ENCODE measurements around the gene PTPN6.
A peak's percentile ranks its signal among the peaks of the same experiment; 100 is the strongest.

Gene PTPN6

DNA sequence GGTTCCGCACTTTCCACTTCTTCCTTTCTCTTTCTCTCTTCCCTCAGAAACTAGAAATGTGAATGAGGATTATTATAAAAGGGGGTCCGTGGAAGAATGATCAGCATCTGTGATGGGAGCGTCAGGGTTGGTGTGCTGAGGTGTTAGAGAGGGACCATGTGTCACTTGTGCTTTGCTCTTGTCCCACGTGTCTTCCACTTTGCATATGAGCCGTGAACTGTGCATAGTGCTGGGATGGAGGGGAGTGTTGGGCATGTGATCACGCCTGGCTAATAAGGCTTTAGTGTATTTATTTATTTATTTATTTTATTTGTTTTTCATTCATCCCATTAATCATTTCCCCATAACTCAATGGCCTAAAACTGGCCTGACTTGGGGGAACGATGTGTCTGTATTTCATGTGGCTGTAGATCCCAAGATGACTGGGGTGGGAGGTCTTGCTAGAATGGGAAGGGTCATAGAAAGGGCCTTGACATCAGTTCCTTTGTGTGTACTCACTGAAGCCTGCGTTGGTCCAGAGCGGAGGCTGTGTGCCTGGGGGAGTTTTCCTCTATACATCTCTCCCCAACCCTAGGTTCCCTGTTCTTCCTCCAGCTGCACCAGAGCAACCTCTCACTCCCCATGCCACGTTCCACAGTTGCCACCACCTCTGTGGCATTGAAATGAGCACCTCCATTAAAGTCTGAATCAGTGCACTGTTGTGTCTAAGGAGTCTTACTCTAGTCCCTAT is 28.0 kb upstream of the PTPN6 start:
- no peak for DNase-seq (ENCODE audit: low spot score)

DNA sequence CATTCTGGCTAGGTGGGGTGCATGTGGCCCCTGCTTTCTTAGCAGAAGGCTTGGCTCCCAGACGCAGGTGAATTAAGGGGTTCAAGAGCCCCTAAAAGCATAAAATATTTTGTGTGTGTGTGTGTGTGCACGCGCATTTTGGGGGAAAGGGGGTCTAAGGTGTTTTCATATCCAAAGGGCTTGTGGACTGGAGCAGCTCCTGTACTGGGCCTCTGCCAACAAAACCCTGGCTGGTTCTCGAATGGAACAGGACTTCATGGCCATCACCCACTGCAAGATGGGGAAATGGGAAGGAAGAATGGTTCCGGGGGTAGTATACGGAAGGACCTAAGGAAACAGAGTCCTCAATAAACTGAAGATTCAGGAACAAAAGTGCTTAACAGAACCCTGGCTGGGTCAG is 27.3 kb upstream of the PTPN6 start:
- no peak for DNase-seq (ENCODE audit: low spot score)

DNA sequence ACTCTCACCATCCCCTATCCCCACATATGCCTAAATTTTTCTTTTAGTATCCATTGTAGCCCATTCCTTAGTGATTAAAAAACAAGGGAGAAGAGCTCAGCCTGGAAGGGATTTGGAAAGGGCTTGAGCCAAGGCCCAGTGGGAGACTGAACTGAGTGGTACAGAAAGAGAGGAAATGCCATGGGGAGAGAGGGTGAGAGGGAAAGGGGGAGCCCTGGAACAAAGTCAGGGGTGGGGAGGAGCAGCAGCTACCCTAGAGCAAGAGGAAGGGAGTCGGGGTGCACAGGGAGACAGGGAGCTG is 26.0 kb upstream of the PTPN6 start:
- peak; percentile 67 for DNase-seq (ENCODE audit: low spot score)

DNA sequence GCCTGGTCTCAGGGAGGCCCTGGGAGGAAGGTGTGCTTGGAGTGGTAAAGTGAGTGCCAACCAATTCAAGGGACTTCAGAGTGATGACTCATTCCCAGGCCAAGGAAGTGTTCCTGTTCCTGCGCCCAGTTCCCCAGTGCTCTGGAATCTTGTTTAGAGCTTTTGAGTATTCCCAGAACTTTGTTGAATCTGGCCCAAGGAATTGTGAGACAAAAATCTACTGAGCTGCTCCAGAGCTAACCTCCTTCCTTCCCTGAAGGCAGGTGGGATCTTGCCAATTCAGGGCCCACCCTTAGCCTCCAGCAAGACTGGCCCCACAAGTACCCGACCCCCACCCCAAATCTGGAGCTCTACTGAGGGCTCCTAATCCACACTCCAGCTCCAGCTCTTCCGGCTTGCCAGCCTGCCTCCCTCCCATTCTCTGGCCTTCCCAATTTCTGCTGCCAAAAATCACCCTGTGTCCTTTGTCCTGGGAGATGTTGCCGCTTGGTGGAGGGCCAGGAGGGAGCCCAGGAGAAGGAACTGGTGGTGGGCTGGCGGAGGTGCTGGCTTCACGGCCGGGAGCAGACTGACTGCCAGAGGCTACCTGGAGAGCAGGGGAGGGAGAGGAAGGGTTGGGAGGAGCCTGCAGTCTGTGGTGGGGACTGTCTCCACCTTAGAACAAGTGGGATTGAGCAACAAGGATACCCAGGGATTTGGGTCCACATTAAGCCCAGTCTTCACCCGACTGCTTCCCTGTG is 25.4 kb upstream of the PTPN6 start:
- peak; percentile 84 for DNase-seq (ENCODE audit: low spot score)

DNA sequence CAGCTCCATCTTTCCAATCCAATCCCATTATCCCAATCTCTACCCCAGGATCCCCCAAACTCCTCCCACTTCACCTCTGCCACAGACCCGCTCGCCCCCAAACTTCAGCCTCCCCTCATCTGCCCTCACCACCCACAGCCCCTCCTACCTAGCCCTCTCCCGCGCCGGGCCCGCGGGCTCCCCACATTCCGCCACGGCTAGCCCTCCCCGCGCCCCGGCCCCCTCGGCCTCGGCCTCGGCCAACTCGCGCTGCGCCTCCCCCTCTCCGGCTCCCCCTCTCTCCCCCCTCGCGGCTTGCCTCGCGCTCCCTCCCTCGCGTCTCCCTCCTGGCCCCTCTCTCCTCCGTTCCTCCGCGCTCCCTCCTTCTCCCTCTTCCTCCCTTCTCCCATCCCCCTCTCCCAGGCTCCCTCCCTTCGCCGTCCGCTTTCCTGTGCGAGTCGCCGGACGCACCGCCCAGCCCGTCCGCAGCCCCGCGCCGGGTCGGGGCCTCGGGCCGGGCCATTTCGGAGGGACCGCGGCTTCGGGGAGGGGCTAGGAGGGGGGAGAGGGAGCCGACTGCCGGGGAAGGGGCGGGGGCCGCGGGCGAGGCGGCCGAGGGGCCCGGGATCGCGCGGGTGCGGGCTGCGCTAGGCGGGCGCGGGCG is 23.7 kb upstream of the PTPN6 start, which contains the start of gene ATN1:
ATN1 (plus strand) TSS at position 581 of the 643 bp plus-strand sequence. CDS start 6,043 bp downstream, outside the sequence.
- peak; percentile 86 for DNase-seq (ENCODE audit: low spot score)

DNA sequence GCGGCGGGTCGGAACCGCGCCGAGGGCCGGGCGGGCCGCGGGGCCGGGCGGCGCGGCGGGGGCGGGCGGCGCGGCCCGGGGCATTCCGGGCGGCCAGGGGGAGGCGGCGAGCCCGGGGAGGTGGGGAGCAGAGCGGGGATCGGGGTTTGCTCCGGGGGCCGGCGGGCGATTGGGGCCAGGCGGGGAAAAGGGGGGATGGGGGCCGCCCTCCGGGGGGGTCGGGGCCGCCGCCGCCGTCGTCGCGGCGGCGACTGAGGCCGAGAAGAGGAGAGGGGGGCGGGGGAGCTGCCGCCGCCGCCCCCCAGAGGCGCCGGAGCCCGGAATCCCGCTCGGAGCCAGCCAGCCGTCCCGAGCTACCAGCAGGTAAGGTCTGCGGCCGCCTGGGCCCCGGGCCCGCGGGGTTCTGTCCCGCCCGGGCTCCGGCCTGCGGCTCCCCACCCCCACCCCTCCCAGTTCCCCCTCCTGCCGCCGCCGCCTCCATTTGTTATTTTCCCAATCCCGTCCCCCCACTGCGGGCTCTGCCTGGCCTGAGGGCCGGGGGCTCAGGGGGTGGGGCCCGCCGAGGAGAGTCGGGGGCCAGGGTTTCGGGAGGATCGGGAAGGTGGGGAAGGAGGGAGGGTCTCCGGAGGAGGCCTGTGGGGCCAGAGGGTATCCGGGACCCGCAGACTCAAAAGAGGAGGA is 23.0 kb upstream of the PTPN6 start:
- peak; percentile 67 for DNase-seq (ENCODE audit: low spot score)

DNA sequence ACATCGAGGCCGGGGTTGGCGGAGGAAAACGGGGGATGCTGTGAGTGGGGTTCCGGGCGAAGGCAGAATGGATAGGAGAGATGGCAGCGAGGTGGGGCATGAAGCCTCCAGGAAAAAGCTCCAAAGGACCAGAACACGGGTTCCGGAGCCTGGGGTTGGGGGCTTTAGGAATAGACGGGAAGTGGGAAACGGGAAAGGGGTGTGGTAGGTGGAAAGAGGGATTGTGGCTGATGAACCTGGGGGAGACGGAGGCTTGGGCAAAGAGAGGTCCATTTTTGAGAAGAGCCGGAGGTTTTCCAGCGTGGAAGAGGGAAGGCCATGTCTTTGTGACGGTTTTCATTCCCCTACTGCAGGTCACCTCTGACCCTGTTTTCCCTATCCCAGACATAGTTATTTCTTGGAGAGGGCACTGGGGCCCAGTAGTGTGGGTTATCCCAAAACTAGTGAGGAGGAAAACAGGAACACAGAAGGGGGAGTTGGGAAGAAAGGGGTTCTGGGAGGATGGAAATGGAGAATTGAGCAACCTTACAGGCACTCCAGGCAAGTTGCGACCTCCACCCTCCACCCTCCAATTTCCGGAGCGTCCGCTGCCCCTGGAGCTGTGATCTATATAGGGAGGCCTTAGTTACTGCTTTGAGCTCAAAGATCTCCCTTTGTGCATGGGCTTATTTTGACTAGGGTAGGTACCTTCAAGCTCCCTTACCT is 22.3 kb upstream of the PTPN6 start:
- no peak for DNase-seq (ENCODE audit: low spot score)

DNA sequence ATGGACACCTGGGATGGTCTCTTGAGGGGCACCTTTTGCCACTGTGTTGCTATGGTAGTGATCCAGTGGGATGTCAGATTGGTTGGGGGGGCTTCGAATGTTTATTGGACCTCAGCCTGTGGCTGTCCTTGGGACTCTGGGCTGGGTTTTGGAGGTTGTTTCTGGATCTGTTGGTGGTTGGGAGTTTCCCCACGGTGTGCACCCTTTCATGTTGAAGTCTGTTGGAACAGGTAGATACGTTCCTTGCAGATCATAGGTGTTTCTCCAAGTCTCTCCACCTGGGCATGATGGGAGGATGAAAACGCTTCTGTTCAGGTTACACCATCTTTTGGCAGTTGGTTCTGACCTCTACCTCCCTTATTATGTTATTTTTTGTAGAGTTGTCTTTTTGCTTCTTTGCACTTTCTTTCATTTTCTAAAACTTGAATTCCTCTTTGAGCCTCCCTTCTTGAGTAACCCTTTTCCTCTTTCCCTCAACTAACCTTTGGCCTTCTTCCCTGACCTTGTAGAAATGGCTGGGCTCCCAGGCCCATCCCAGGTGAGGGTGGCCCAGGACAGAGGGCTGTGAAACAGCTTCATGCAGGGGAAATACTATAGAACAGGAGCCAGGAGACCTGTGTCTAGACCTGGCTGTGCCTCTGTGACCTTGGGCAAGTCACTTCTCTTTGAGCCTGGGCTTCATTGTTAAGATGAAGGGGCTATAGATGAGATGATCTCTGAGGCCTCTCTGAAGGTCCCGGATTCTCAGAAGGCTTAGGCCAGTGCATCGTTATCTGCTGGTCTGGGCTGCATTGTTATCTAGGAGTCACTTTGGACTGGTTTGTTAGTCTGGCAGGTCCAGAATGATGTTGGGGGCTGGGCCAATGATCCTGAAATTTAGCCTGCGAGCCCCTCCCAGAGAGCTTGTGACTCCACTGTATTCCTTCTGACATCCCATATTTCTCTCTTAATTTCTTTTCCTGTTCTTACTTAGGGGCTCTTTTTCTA is 21.4 kb upstream of the PTPN6 start:
- no peak for DNase-seq (ENCODE audit: low spot score)

DNA sequence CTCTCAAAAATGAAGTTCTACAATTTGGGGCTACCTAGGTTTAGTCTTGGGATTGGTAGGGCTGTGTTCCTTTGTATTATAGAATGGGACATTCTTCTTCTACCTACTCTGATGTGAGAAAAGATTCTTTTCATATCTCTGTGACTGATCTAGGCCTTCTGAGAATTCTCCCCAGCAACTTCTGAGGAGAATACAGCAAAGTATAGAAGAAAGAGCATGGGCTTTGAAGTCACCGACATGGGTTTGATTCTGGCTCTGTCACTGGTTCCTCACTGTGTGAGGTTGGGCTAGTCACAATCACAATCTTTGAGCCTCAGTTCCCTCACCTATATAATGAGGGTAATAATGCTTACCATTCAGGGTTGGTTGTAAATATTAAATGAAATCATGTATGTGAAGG is 18.4 kb upstream of the PTPN6 start:
- DNase-seq (ENCODE audit: low spot score) = no peak

DNA sequence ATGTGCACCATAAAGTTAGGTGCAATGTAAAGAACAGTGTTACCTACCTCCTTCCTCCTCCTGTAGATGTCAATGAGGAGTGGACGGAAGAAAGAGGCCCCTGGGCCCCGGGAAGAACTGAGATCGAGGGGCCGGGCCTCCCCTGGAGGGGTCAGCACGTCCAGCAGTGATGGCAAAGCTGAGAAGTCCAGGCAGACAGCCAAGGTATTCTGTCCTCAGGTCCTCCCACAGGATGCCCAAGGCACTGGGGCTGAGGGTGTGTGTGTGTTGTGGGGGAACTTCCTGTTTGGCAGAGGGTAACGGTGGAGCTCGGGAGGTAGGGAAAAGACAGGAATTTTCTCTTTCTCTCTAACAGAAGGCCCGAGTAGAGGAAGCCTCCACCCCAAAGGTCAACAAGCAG is 17.0 kb upstream of the PTPN6 start:
- no peak for DNase-seq (ENCODE audit: low spot score)

DNA sequence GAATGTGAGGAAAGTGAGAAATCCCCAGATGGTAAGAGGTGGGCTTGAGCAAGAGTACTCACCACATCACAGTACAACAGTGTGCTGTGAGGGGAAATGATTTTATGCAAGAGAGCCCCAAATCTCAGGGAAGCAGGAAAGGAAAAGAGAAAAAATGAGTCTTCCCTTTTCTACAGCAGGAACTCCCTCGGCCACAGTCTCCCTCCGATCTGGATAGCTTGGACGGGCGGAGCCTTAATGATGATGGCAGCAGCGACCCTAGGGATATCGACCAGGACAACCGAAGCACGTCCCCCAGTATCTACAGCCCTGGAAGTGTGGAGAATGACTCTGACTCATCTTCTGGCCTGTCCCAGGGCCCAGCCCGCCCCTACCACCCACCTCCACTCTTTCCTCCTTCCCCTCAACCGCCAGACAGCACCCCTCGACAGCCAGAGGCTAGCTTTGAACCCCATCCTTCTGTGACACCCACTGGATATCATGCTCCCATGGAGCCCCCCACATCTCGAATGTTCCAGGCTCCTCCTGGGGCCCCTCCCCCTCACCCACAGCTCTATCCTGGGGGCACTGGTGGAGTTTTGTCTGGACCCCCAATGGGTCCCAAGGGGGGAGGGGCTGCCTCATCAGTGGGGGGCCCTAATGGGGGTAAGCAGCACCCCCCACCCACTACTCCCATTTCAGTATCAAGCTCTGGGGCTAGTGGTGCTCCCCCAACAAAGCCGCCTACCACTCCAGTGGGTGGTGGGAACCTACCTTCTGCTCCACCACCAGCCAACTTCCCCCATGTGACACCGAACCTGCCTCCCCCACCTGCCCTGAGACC is 15.6 kb upstream of the PTPN6 start:
- no peak for DNase-seq (ENCODE audit: low spot score)

DNA sequence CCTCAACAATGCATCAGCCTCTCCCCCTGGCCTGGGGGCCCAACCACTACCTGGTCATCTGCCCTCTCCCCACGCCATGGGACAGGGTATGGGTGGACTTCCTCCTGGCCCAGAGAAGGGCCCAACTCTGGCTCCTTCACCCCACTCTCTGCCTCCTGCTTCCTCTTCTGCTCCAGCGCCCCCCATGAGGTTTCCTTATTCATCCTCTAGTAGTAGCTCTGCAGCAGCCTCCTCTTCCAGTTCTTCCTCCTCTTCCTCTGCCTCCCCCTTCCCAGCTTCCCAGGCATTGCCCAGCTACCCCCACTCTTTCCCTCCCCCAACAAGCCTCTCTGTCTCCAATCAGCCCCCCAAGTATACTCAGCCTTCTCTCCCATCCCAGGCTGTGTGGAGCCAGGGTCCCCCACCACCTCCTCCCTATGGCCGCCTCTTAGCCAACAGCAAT is 14.9 kb upstream of the PTPN6 start:
- no peak for DNase-seq (ENCODE audit: low spot score)

DNA sequence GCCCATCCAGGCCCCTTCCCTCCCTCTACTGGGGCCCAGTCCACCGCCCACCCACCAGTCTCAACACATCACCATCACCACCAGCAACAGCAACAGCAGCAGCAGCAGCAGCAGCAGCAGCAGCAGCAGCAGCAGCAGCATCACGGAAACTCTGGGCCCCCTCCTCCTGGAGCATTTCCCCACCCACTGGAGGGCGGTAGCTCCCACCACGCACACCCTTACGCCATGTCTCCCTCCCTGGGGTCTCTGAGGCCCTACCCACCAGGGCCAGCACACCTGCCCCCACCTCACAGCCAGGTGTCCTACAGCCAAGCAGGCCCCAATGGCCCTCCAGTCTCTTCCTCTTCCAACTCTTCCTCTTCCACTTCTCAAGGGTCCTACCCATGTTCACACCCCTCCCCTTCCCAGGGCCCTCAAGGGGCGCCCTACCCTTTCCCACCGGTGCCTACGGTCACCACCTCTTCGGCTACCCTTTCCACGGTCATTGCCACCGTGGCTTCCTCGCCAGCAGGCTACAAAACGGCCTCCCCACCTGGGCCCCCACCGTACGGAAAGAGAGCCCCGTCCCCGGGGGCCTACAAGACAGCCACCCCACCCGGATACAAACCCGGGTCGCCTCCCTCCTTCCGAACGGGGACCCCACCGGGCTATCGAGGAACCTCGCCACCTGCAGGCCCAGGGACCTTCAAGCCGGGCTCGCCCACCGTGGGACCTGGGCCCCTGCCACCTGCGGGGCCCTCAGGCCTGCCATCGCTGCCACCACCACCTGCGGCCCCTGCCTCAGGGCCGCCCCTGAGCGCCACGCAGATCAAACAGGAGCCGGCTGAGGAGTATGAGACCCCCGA is 14.3 kb upstream of the PTPN6 start:
- DNase-seq (ENCODE audit: low spot score) = peak; percentile 59

DNA sequence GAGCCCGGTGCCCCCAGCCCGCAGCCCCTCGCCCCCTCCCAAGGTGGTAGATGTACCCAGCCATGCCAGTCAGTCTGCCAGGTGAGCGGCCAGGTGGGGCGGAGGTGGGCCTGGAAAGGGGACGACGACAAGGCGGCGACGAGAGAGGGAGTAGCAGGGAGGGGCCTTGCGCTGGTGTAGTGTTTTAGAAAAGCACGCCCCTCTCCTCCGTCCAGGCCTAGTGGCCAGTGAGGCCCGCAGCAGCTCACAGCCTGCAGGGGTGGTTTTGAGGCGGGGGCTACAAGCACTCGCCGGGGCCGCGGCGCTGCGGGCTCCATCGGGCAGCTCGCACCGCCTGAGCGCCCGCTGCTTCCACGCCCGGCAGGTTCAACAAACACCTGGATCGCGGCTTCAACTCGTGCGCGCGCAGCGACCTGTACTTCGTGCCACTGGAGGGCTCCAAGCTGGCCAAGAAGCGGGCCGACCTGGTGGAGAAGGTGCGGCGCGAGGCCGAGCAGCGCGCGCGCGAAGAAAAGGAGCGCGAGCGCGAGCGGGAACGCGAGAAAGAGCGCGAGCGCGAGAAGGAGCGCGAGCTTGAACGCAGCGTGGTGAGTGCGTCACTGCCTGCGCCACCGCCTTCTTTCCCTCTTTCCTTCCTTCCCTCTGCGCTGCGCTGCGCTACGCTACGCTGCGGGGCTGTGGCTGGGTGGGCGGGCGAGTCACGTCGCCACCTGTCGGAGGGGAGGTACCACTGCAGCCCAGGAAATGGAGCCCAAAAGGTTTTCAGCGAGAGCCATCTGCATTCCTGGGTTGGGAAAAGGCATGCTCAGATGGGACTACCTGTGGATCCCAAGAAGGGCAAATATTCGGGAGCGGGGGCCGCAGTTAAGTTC is 13.4 kb upstream of the PTPN6 start:
- peak; percentile 98 for DNase-seq (ENCODE audit: low spot score)

DNA sequence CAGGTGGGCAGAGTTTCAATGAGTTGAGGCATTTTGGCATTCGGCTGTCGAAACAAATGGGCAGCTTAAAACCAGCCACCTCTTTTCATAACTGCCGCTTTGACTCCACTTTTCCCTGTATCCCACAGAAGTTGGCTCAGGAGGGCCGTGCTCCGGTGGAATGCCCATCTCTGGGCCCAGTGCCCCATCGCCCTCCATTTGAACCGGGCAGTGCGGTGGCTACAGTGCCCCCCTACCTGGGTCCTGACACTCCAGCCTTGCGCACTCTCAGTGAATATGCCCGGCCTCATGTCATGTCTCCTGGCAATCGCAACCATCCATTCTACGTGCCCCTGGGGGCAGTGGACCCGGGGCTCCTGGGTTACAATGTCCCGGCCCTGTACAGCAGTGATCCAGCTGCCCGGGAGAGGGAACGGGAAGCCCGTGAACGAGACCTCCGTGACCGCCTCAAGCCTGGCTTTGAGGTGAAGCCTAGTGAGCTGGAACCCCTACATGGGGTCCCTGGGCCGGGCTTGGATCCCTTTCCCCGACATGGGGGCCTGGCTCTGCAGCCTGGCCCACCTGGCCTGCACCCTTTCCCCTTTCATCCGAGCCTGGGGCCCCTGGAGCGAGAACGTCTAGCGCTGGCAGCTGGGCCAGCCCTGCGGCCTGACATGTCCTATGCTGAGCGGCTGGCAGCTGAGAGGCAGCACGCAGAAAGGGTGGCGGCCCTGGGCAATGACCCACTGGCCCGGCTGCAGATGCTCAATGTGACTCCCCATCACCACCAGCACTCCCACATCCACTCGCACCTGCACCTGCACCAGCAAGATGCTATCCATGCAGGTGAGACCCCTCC is 12.6 kb upstream of the PTPN6 start:
- no peak for DNase-seq (ENCODE audit: low spot score)

DNA sequence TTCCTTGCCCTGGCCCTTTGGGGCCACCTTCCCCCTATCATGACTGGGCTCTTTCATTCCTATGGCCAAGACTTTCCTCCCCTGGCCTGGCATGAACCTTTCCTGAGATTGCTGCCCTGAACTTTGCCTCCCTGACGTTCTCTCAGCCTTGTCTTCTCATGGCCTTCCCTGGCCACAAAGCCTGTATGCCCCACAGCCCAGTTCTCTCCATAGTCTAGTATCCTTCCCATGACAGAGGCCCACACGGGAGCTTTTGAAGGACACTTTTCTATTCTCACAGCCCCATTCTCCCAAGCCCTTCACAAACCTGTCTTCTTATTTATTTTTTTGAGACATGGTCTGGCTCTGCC is 12.0 kb upstream of the PTPN6 start:
- DNase-seq (ENCODE audit: low spot score) = no peak

DNA sequence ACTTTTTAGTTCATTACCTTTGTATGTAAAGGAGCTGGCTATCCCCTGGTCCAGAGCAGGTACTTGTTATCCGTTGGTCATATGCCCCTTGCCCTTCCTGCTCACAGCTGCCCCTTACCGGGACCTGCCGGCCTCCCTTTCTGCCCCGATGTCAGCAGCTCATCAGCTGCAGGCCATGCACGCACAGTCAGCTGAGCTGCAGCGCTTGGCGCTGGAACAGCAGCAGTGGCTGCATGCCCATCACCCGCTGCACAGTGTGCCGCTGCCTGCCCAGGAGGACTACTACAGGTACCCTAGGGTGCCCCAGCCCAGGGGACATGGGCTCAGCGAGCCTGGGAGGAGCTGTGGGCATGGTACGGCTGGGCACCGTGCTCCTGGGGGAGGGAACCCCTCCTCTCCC is 9.9 kb upstream of the PTPN6 start:
- DNase-seq (ENCODE audit: low spot score) = no peak
